Large intestine (tissue), 3 donors: ENCODE results near the gene KBTBD3. TPM values are rescaled to one million over a fixed set of nuclear protein-coding genes. Genes with fewer than 3 reads are reported as not detected.
"Not testable (repeated sequence)": the region's sequence is repeated elsewhere in the genome, so short reads cannot be mapped to it uniquely, and the experiment has no call there.

ENCODE experiments used
- DNase-seq, 2 donors: peaks; one replicate each; pipeline versions ENCODE4 v3.0.0 to v3.0.0-alpha.2; 2013
- H3K27ac ChIP-seq: one replicate; pipeline ENCODE4 v1.5.1; 2013; ENCODE audit warnings: low read length
- H3K27me3 ChIP-seq: 2 replicates; pipeline ENCODE4 v1.6.1; 2013; ENCODE audit warnings: low read length; ENCODE audit not compliant: control insufficient read depth, insufficient read depth
- H3K36me3 ChIP-seq: 2 replicates; pipeline ENCODE4 v1.6.1; 2013; ENCODE audit warnings: low read length; ENCODE audit not compliant: control insufficient read depth, insufficient read depth
- H3K4me1 ChIP-seq: one replicate; pipeline ENCODE4 v1.6.1; 2013; ENCODE audit warnings: low read length; ENCODE audit not compliant: control insufficient read depth, insufficient read depth
- H3K4me3 ChIP-seq: one replicate; pipeline ENCODE4 v1.5.1; 2013; ENCODE audit warnings: low read length
- H3K9me3 ChIP-seq: one replicate; pipeline ENCODE4 v1.6.1; 2013; ENCODE audit warnings: mild to moderate bottlenecking, low read depth, low read length, moderate library complexity; ENCODE audit not compliant: control insufficient read depth
- WGBS: methylation state at CpG from one replicate; pipeline ENCODE4 v1.1.5; 2013; ENCODE audit warnings: low lambda C conversion rate; ENCODE audit not compliant: insufficient coverage; 5-methylcytosine and 5-hydroxymethylcytosine counted together
- polyA plus RNA-seq: library from polyadenylated mRNA; unstranded; fragments of 120-200 nt; gene quantifications from one replicate; pipeline ENCODE4 v1.2.1, GENCODE V29; 2013

The KBTBD3 gene
- polyA plus RNA-seq, 1 donor = 7.3 TPM

DNA sequence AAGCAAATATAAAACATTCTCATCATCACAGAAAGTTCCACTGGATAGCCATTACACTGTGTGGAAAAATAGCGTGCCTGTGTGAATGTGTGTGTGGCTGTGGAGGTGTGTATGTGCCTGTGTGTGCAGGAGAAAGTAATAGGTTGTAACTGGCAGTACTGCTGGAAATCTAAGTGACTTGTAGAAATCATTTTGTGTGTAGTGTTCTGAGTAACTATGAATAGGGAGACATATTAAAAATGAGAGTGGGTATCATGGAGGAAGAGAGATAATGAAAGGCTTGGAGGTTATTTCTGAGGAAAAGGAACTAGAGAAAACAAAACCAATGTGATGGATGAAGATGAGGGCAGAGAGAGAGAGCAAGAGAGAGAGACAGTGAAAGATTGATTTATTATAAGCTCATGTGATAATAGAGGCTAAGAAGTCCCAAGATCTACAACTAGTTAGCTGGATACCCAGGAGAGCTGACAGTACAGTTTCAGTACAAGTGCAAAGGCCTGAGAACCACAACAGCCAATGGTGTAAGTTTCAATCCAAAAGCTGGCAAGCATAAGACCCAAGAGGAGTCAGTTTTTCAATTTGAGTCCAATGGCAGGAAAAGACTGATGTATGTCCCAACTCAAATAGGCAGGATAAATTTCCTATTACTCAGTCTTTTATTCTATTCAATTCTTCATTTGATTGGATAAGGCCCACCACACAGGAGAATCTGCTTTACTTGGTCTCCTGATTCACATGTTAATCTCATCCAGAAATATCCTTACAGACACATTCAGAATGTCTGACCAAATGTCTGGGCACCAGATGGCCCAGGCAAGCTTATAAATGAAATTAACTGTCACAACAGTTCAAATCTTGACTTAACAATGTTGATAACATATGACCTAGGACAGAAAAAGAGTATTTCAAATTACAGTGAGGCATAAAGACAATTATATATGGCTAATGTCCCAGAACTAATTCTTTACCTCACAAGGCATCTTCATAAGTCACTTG is 14.9 kb downstream of the KBTBD3 start:
- H3K27me3 ChIP-seq = no peaks in the 10 kb centered on the region
- DNase-seq = no peak

DNA sequence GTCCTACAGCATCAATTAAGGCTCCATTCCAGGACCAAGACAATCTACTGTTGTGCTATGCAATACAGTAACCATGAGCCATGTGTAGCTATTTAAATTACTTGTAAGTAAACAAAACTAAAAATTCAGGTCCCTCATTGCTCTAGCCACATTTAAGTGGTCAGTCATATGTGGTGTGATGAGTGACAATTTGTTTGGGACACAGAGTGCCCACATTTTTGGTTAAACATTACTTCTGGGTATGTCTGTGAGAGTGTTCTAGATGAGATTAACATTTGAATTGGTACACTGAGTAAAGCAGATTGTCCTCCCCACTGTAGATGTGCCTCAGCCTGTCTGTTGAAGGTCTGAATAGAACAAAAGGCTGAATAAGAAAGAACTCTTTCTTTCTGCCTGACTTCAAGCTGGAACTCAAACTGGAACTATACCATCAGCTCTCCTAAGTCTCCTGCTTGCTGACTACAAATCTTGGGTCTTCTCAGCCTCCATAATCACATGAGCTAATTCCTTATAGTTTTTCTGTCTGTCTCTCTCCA is 15.8 kb downstream of the KBTBD3 start:
- Histone ChIP-seq H3K27ac (no peak overlapping the region), H3K27me3 (no peaks in the 10 kb centered on the region), H3K36me3 (peaks cover 3% of the 10 kb centered on the region), H3K9me3 (no peaks in the 10 kb centered on the region), H3K4me1 (no peaks in the 10 kb centered on the region), H3K4me3 (no peak overlapping the region)
- DNase-seq = no peak

More for the DNA sequence above, 14.9 kb downstream of the KBTBD3 start:
- Histone ChIP-seq H3K27ac (no peak overlapping the region), H3K4me3 (no peak overlapping the region), H3K9me3 (no peaks in the 10 kb centered on the region), H3K4me1 (no peaks in the 10 kb centered on the region), H3K36me3 (peaks cover 3% of the 10 kb centered on the region)
- WGBS = no CpG with 5 or more reads among the region's 1 CpG

DNA sequence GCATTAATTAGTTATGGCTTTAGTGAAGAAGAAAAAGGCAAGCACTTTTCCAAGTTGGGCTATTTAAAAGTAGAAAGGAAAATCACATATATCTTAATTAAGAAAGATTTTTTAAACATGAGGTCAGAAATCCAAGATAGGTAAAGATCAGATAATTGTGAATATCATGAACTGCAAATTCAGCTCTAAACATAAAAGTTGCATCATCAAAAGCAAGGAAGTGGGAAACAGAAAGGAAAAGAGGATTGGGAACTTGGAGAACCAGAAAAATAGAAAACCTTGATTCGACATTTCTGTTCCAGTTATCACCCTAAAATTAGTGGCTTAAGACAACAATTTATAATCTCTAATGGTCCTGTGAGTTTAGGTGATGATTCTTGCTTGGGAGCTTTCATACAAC is 17.5 kb downstream of the KBTBD3 start:
- H3K4me1 ChIP-seq = no peaks in the 10 kb centered on the region
- no peaks in the 10 kb centered on the region for H3K9me3 ChIP-seq
- no peak overlapping the region for H3K4me3 ChIP-seq
- WGBS = 100% methylated on average over 1 of the region's 1 CpG
- no peak overlapping the region for H3K27ac ChIP-seq
- H3K36me3 ChIP-seq = peaks cover 3% of the 10 kb centered on the region
- no peaks in the 10 kb centered on the region for H3K27me3 ChIP-seq
- DNase-seq = no peak

DNA sequence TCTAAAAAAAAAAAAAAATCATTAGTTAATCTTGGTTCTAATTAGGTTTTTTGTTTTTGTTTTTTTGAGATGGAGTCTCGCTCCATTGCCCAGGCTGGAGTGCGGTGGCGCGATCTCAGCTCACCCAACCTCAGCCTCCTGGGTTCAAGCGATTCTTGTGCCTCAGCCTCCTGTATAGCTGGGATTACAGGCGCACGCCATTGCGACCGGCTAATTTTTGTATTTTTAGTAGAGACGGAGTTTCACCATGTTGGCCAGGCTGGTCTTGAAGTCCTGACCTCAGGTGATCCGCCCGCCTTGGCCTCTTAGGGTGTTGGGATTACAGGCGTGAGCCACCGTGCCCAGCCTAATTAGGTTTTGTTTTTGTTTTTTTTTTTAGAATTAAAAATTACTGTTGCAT is 18.8 kb downstream of the KBTBD3 start:
- H3K27me3 ChIP-seq, H3K9me3 ChIP-seq, H3K4me3 ChIP-seq, H3K27ac ChIP-seq, H3K4me1 ChIP-seq, H3K36me3 ChIP-seq, DNase-seq: not testable (repeated sequence)
- WGBS = 100% methylated on average over 4 of the region's 14 CpGs

DNA sequence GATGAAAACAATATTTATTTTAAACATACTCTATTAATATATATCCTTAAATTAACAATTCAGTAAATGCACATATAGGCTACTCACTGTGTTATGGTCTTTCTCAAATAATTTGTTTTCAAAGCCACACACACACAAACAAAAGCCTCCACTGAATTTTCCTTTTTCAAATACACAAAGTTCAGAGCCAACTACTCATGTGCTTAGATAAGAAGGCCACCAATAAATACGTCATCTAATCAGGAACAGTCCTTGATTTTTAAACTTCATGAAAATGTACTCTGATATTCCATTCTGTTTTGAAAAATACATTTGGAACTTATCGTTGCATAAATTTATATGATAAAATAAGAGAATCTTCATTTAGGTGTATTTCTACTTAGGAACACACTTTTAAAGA is 26.0 kb downstream of the KBTBD3 start:
- Histone ChIP-seq H3K27ac (no peak overlapping the region), H3K4me3 (no peak overlapping the region), H3K4me1 (peaks cover 2% of the 10 kb centered on the region), H3K9me3 (no peaks in the 10 kb centered on the region), H3K36me3 (no peaks in the 10 kb centered on the region), H3K27me3 (no peaks in the 10 kb centered on the region)
- peak in 1 of 2 donors; percentile 29 for DNase-seq
- WGBS = 57% methylated on average over 2 of the region's 2 CpGs

DNA sequence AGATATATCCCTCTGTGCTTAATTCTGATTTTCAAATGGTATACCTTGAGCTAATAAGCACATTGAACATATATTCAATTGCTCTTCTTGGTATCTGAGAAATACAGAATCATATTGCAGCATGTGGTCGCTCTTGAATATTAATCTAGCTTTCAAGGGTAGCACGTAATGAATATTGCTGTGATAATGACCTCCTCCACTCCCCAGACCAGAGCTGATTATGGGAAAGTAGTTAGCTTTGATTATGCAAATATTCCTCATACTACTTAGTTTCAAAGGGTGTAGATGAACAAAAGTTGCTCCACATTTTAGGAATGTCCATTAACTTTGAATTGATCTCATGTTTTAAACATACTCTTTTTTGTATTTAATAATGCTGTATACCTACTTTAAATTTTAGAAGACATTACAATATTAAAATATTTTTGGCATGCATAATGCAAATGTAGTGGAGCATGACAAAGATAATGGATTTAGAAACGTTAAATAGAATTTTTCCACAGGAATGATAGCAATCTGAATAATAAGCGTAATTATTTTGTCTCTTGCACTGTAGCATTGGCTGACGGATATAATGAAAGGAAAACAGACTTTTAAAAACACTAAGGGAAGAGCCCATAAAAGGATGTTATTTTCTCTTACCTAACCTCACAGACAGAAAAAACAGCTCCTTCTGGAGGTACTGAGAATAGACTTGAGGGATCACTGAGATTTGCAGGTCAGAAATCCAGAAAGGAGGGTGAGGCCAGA is 27.2 kb downstream of the KBTBD3 start:
- WGBS = 77% methylated on average over 4 of the region's 5 CpGs
- Histone ChIP-seq H3K36me3 (no peaks in the 10 kb centered on the region), H3K9me3 (no peaks in the 10 kb centered on the region), H3K4me1 (peaks cover 2% of the 10 kb centered on the region), H3K27ac (no peak overlapping the region), H3K27me3 (no peaks in the 10 kb centered on the region), H3K4me3 (no peak overlapping the region)
- no peak for DNase-seq

DNA sequence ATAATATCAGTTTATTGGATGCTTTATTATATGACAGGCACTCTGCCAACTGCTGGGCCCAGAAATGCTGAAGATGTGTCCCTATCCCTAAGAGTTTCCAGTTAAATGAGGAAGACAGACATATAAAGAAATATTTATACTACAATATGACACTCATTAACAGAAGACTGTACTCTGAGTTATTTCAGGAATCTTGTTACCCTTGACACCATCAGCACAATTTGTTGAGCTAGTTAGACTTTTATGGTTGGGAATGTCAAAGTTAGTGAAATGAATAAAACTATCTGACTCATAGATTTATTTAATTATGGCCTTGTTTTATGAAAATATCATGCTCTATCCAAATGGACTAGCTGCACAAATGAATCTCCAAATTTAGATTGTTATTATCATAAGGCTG is 29.5 kb downstream of the KBTBD3 start:
- Histone ChIP-seq H3K4me1 (peaks cover 2% of the 10 kb centered on the region), H3K27me3 (no peaks in the 10 kb centered on the region), H3K27ac (no peak overlapping the region), H3K4me3 (no peak overlapping the region), H3K9me3 (no peaks in the 10 kb centered on the region), H3K36me3 (no peaks in the 10 kb centered on the region)
- no peak for DNase-seq

DNA sequence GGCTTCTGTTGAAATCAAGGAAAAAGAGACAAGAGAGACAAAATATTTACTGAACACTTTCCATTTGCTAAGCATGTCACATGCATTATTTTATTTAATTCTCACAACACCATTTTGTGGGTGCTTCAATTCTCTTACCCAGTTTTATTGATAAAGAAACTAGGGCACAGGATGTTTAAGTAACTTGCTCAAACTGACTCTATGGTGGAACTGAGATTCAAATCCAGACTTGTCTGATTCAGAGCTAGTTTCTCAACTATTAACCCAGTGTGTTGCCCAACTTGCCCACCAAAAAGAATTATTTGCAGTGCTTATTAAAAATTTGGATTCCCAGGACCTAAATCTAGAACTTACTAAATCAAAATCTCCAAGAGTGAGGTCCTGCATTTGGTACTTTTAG is 33.6 kb downstream of the KBTBD3 start:
- H3K4me3 ChIP-seq = no peak overlapping the region
- no peak for DNase-seq
- no peak overlapping the region for H3K27ac ChIP-seq
- peaks cover 2% of the 10 kb centered on the region for H3K4me1 ChIP-seq
- H3K9me3 ChIP-seq = no peaks in the 10 kb centered on the region
- no peaks in the 10 kb centered on the region for H3K27me3 ChIP-seq
- H3K36me3 ChIP-seq = no peaks in the 10 kb centered on the region

DNA sequence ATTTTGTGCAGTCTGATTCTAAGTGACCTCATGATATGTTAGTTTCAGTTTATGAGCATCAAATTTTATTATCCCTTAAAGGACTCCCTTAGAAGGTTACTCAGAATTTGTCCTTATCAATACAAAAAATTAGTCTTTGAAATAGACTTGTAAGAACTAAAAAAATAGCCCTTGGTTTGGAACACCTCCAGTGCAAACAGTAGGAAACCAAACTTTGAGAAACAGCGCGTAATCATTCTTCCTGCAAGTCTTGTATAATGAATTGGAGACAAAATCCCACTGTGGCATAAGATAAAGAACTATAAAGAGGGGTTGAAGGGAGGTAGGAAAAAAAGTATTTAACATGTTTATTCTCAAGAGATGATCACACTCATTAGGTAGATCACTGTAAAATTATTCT is 44.3 kb downstream of the KBTBD3 start:
- DNase-seq = no peak
- Histone ChIP-seq H3K4me3 (no peak overlapping the region), H3K36me3 (no peaks in the 10 kb centered on the region), H3K4me1 (peaks cover 4% of the 10 kb centered on the region), H3K9me3 (no peaks in the 10 kb centered on the region), H3K27ac (no peak overlapping the region), H3K27me3 (no peaks in the 10 kb centered on the region)
- no CpG with 5 or more reads among the region's 2 CpGs for WGBS

DNA sequence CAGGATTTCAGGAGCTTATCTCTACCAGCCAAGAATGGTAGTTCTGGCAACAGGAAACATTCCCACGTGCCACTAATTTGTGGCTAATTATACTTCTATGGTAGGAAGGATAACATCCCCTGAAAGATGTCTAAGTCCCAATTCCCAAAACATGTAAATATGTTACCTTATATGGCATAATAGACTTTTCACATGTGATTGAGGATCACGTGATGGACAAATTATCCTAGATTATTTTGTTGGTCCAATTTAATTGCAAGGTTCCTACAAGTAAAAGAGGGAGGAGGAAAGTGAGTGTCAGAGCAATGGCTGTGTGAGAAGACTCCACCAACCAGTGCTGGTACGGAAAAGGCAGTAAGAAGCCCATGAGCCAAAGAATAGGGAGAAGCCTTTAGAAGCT is 45.2 kb downstream of the KBTBD3 start:
- 100% methylated on average over 2 of the region's 3 CpGs for WGBS
- Histone ChIP-seq H3K27ac (no peak overlapping the region), H3K27me3 (no peaks in the 10 kb centered on the region), H3K36me3 (no peaks in the 10 kb centered on the region), H3K4me3 (no peak overlapping the region), H3K4me1 (no peaks in the 10 kb centered on the region), H3K9me3 (no peaks in the 10 kb centered on the region)
- no peak for DNase-seq
